Left renal pelvis (tissue), 4 donors: ENCODE measurements around the gene SCGB1A1. TPM values are rescaled to one million over a fixed set of nuclear protein-coding genes. Genes with fewer than 3 reads are reported as not detected.
"Not testable (repeated sequence)": the region's sequence is repeated elsewhere in the genome, so short reads cannot be mapped to it uniquely, and the experiment has no call there.

ENCODE experiments used
- DNase-seq, 4 donors: peaks; one replicate each; pipeline ENCODE4 v3.0.0-alpha.2; 2013; ENCODE audit warnings: low read depth in 4 of 4, low spot score in 3 of 4
- polyA plus RNA-seq, 4 donors: library from polyadenylated mRNA; unstranded; fragments of 120-200 nt; gene quantifications; one replicate each; pipeline ENCODE4 v1.2.1, GENCODE V29; 2013; ENCODE audit not compliant: insufficient read length in 4 of 4

The SCGB1A1 gene
- polyA plus RNA-seq, 4 donors, result not detected

DNA sequence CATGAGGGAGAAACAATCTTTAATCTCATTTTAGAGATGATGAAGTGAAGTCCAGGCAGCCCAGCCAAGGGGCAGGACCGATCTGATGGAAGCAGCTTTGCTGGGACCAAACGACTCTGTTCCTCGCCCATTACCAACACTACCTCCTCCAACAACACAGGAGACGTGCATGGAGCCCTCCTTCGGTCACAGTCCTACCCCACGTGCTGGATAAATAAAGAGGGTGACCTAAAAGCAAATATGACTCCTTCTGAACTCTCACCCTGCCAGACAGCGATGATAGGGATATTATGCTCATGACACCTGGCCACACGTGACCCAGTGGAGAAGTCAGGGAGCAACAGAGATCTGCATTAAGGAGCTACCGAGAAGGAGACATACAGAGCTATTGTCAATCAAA, 26.0 kb downstream of the SCGB1A1 start:
- no peak for DNase-seq

DNA sequence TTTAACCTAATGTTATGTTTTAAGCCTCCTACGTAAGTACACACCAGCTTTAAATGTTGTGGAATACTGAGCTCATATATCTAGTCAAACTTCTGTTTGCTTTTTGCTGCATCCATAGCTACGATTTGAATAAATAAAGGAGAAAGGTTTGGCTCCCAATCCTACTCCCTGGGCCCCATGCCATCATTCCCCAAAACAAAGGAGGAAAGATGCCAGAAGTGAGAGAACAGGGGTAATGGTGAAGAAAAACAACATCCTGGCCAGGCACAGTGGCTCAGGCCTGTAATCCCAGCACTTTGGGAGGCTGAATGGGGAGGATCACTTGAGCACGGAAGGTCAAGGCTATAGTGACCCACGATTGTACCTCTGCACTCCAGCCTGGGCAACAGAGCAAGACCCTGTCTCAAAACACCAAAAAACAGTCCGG, 26.5 kb downstream of the SCGB1A1 start:
- no peak for DNase-seq

DNA sequence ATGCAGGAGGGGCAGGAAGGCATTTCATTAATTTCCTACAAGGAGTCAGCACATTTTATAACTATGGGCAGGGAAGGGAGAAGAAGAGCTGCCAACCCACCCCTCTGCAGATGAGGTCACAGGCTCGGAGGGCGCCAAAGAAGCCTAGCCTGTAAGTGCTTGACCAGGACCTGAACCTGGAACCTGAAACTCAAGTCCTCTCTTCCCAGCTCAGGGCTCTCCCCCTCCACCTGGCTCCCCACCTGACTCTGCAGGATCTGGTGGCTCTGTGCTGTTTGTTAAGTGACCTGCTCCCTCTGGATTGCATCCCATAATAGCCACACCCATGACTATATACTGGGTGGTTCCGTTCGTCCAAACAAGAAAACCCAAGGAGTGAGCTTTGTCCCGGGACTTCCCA, 27.3 kb downstream of the SCGB1A1 start:
- DNase-seq, result no peak

DNA sequence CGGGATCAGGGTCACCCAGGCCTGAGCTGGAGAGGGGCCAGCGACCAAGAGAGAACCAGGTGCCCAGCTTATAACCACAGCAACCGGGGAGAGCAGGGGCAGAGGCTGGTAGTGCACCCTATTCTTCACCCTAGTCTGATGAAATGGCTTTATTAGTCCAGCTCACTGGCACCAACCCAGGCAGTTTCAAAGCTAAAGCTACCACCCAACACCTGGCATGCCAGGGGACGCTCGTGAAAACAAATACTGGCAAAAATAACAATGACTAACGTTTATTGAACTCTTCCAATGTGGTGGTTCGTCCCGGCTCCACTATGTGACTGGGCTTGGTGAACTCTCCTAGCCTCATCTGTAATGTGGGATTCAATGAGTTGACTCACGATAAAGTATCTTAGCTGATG, 30.6 kb downstream of the SCGB1A1 start:
- no peak for DNase-seq

DNA sequence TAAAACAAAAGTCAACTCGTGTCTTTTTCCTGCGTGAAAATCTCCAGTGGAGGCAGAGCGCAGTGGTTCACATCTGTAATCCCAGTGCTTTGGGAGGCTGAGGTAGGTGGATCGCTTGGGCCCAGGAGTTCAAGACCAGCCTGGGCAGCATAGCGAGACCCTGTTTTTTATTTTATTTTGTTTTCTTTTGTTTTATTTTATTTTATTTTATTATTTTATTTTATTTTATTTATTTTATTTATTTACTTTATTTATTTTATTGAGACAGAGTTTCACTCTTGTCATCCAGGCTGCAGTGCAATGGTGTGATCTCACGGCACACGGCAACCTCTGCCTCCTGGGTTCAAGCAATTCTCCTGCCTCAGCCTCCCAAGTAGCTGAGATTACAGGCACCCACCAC, 31.1 kb downstream of the SCGB1A1 start:
- DNase-seq, result not testable (repeated sequence)

DNA sequence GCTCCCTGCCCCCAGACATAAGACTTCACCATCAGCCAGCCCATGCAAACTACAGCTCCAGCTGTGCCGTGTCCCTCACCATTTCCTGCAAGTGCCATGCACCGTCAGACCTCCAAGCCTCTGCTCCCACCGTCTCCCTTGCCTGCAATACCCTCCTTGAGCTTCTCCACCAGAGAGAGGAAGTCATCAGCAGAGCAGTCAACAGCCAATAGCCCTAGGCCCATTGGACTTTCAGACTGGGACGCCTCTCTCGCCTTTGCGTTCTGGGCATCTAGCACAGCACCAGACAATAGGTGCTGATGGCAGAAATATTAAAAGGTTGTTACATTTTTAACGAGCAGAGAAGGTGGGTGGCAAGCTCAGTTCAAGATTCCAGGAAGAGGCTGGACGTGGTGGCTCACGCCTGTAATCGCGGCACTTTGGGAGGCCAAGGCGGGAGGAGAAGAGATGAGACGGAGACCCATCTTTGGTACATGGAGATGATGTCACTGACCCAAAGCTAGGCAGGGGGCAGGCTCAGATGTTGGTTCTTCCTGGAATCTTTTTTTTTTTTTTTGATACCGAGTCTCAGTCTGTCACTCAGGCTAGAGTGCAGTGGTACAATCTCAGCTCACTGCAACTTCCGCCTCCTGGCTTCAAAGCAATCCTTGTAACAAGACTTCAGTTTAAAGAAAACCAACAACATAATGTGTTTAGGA, 31.9 kb downstream of the SCGB1A1 start:
- DNase-seq, result no peak

DNA sequence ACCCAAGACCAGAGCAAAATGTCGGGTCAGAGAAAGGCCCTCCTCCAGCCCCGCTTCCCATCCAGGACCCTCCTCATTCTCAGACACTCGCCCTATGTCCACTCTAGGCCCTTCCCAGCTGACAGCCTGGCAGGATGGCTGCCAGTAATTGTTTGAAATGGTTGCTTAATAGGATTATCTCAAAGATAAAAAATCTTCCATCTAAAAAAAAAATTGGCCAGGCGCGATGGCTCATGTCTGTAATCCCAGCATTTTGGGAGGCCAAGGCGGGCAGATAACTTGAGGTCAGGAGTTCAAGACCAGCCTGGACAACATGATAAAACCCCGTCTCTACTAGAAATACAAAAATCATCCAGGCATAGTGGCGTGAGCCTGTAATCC, 32.4 kb downstream of the SCGB1A1 start:
- DNase-seq, result no peak

DNA sequence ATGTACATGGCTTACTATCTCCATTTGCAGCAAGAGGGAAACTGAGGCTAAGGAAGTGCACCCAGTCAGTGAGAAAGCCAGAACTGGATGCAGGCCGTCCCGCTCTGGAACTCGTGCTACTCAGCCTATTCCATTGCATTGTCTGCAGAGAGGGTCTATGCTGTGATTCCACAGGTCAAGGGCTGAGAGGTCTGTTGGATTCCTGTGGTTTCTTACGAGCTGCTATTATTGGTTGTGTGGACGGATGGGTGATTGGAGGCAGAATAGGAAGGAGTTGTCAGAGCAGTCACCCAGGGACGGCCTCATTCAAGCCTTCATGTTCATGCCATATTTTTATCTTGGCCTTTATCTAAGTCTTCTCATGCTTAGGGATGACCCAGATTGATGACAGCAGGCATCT, 33.4 kb downstream of the SCGB1A1 start:
- DNase-seq, result no peak

DNA sequence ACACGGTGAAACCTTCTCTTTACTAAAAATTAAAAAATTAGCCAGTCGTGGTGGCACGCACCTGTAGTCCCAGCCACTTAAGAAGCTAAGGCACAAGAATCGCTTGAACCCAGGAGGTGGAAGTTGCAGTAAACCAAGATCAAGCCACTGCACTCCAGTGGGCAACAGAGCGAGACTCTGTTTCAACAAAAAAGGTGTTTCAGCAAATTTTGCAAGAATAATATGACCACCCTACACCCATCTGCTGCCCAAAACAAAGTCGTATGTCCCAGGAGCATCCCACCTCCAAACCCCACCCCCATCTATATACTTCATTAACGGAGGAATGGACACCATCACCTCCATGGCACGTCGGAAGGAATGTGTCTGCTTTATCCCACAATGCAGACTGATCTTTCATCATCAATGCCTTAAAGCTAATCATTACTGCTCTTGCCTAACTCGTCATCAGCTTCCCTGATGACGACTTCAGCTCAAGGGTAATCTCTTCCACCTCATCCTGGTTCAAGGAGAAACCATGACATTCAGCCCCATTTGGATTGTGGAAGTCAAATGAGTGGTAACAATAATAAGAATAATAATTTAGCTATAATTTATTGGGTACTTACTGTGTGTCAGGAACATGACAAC, 34.1 kb downstream of the SCGB1A1 start:
- no peak for DNase-seq

DNA sequence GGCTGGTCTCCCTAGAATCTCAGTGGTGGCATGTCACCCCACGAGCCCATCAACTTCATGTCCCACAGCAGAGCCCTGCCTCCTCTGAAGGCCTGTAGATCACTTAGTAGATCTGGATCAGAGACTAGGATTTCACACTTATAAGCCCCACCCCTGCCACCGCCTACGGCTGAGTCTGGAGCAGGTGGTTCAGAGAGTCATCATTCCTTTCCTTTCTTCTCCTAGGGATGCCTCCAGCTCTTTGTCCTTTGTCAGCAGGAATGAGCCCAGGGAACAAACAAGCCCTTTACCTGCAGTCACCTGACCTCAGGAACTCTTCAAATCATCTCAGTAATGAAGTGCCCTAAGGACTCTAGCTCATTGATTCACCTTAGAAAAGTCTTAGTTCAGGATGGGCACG, 37.8 kb downstream of the SCGB1A1 start:
- DNase-seq, result no peak

DNA sequence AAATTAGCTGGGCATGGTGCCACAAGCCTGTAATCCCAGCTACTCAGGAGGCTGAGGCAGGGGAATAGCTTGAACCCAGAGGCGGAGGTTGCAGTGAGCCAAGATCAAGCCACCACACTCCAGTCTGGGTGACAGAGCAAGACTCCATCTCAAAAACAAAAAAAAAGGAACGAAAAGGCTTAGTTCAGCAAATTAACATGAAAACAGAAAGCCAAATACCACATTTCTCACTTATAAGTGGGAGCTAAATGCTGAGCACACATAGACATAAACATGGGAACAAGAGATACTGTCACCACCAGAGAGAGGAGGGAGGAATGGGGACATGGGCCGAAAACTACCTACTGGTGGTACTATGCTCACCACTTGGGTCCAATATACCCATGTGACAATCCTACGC, 38.6 kb downstream of the SCGB1A1 start:
- DNase-seq, result no peak

DNA sequence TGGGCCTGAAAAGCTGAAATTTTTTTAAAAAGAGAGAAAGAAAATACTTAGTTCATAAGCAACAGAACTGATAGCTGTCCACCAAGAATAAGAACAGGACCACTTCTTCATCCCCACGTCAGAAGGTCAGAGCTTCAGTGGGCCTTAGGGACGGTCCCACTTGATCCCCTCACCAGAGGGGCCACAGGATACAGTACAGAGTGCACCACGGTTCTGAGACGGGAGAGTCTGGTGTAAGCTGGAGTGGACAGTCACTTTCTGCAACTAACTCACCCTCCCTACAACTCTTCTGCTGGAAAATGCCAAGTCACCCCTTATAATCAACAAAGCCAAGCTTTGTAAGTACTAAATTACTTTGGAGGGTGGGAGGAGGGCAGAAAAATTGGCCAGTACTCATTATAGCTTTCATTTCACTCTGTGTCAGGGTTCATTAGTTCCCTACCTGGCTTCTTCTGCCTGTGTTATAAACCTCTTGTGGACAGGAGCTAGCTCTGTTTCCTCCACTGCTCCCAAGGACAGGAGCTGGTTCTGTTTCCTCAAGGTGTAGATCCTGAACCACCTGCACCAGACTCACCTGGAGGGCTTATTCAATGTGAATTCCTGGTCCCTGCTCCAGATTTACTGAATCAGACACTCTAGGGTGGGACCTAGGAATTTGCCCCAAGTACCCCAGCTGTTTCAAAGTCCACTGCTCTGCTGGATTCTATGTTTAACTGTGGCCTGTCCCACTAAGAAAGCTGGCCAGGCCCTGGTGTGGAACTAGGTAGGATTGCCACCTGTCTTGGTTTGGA, 39.6 kb downstream of the SCGB1A1 start:
- no peak for DNase-seq

DNA sequence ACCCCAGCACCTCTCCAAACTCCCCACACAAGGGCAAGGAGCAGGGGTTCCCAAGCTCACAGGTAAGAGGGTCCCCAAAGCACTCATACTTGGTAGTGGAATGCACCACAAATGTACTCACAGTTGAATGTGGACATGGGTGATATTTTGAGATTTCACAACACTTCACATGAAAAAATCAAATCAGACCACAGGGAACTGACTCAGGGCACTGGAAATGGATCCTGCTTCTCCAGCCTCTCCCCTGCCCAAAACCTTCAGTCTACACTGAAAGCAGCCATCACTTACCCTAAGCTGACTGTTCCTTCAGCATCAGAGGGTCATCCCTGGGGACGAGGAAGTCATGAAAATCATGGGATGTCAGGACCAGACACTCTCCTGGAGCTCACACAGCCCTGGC, 40.2 kb downstream of the SCGB1A1 start:
- no peak for DNase-seq

DNA sequence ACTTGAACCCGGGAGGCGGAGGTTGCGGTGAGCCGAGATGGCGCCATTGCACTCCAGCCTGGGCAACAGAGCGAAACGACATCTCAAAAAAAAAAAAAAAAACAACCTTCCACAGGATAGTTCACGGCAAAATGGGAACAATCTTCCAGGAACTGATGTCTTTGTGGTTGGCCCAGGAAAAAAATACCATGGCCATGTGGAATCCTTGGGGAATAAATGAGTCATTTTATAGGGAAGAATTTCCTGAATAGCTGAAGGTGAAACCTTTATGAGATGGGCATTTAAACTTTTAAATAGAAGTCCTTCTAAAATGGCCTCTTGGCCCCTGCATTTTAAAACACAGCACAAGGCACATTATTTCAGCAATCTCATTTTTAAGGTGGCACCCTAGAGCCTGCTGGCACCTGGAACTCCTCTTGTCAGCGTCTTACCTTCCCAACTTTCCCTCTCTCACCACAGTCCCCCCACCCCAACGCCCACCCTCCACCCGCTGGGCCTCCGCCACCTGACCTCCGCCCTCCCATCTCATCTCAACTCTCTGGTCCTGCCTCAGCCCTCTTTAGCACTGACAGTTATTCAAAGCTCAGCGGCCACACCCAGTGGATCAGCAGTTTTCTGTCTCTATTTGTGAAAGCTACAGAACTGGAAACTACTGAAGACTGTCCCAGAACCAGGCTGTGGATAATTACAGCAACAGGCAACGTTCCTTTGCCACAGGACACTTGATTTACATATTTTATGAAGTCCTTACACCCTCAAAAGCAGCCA, 43.1 kb downstream of the SCGB1A1 start:
- no peak for DNase-seq

DNA sequence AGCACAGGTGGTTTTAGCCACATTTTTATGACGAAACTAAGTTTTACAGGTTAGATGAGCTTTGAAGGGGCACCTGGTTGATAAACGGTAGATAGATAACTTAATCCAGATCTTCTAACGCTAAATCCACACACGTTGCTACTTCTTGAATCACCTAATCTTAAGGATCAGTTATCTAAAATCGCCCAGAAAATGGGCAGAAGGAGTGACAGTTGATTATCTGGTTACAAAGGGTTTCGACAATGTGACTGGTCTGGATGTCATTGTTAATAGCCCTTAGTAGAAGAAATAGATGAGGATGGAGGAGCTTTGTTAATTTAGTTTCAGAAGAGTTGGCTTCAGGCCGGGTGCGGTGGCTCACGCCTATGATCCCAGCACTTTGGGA, 43.7 kb downstream of the SCGB1A1 start:
- DNase-seq, result no peak

DNA sequence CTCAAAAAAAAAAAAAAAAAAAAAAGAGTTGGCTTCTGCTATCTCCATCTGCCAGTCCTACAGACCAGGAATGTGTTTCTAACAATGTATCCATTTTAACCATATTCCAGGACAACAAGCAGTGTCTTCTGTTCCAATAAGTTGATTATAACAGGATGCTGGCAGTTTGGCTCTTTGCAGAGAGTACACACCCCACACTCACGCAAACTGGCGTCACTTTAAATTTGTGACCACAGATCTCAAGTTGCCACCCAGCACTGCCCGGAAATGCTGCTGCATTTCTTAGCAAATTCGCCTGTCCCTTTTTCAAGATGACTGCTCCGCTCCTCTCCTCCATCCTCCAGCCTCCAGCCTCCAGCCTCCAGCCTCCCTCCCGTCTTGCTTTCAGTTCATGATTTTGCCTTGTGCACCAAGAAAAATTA, 44.3 kb downstream of the SCGB1A1 start:
- DNase-seq, result no peak

DNA sequence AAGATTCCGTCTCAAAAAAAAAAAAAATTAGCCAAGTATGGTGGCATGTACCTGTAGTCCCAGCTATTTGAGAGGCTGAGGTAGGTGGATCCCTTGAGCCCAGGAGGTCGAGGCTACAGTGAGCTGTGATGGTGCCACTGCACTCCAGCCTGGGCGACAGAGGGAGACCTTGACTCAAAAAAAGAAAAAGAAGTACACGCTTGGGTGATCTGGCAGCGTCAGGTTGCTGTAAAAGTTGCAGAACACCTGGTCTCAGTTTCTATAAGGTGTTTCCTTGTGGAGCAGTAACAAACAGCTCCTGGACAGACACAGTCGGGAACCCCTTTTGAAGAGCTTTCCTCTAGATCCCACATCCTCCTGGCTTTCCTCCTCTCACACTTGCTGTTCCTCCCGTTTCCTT, 45.8 kb downstream of the SCGB1A1 start:
- no peak for DNase-seq

DNA sequence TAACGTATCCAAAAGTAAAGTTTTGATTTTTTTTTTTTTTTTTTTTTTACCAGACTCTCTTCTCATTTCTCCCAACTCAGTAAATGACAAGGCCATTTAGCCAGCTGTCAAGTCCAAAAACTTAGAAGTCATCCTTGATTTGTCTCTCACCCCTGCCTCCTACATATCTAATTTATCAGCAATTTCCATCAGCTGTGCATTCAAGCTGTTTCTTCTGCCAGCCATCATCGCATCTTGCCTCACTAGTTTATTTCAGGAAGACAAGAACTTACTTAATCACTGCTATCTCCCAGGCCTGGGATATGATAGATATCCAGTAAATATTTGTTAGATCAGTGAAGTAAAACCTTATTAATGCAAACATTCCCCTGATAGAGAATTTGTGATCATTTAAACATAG, 47.6 kb downstream of the SCGB1A1 start:
- no peak for DNase-seq

DNA sequence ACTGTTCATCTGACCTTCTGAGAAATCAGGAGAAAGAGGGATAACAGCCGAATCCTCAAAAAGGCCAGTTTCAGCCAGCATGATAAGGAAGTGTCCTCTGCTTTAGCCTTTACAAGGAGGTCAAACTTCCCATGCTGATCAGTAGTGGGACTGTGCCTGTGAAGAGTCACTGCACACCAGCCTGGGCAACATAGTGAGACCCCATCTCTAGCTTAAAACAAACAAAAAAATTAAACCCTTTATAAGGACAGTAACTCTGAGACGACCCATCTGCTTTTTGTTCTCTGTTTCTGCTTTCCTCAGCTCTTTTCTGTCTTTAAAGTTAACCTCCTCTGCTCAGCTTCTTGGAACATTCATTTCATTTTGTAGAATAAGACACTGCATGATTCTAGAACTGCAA, 49.7 kb downstream of the SCGB1A1 start:
- DNase-seq, result no peak

DNA sequence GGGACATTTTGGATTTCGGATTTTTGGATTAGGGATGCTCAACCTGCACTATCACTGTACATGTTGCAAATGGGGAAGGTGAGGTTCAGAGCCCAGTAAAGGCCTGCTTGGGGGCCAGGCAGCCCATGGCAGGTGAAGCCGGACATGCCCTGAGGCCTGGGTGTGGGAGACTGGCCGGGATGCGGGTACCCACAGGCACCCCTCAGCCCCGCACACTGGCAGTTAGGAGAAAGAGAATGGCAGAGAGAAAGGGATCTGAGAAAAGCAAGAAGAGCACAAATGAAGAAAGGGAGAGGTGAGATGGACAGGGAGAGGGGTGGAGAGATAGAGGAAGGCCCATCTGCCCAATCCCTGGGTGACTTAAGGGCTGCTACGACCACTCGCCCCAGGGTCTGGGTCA, 52.8 kb downstream of the SCGB1A1 start:
- DNase-seq, result no peak
